Vagina (tissue), 2 donors: ENCODE results near the gene MICAL2. TPM values are rescaled to one million over a fixed set of nuclear protein-coding genes. Genes with fewer than 3 reads are reported as not detected.

ENCODE experiments used
- DNase-seq, 2 donors: peaks; one replicate each; pipeline ENCODE4 v3.0.0-alpha.2; 2017; ENCODE audit errors: extremely low spot score in 2 of 2
- H3K27ac ChIP-seq: fragments of 200-600 bp; sonication (generic); one replicate; pipeline ENCODE4 v1.5.1; 2019
- H3K27me3 ChIP-seq: fragments of 200-600 bp; sonication (generic); one replicate; pipeline ENCODE4 v1.5.1; 2019
- H3K36me3 ChIP-seq, 2 donors: fragments of 200-600 bp; sonication (generic); one replicate each; pipeline ENCODE4 v1.5.1; 2017 to 2019
- H3K4me1 ChIP-seq: fragments of 200-600 bp; sonication (generic); one replicate; pipeline ENCODE4 v1.5.1; 2019
- H3K4me3 ChIP-seq, 2 donors: fragments of 200-600 bp; sonication (generic); 1 replicate in 1 of 2; 2 replicates in 1 of 2; pipeline ENCODE4 v1.5.1; 2016 to 2019
- H3K9me3 ChIP-seq: fragments of 200-600 bp; sonication (generic); one replicate; pipeline ENCODE4 v1.5.1; 2019
- POLR2A ChIP-seq, 2 donors: fragments of 450-650 bp; IDR thresholded peaks; one replicate each; pipeline ENCODE4 v1.6.1; 2017; ENCODE audit warnings: antibody characterized with exemption in 2 of 2, mild to moderate bottlenecking in 2 of 2, moderate library complexity in 2 of 2
- POLR2AphosphoS5 ChIP-seq, 2 donors: sonication (generic); formaldehyde crosslinking; IDR thresholded peaks; one replicate each; pipeline ENCODE4 v1.9.0; 2017; ENCODE audit warnings: antibody characterized with exemption in 2 of 2, mild to moderate bottlenecking in 2 of 2, low read depth in 1 of 2; ENCODE audit not compliant: insufficient read depth in 1 of 2
- intact Hi-C: fragments of 100-400 bp; cut with DNase I; formaldehyde crosslinking; loops from one replicate; pipeline ENCODE4 v1.15.1; 2023
- total RNA-seq: library from RNA; depleted of rRNA; stranded (reverse); fragments of >200 nt; gene quantifications from one replicate; pipeline ENCODE4 v1.2.3, GENCODE V29; 2016
- TF ChIP-seq, protein P1 (sequence below), 3 experiments: fragments of 450-650 bp in 2 of 3; fragments of 200-600 bp in 1 of 3; sonication (generic) in 1 of 3; IDR thresholded peaks; one replicate each; pipeline ENCODE4 v1.5.1; 2017 to 2019; ENCODE audit warnings: antibody characterized with exemption in 3 of 3, mild to moderate bottlenecking in 2 of 3, moderate library complexity in 2 of 3

The MICAL2 gene
- total RNA-seq, 1 donor from 2014 or later: 41.7 TPM

DNA sequence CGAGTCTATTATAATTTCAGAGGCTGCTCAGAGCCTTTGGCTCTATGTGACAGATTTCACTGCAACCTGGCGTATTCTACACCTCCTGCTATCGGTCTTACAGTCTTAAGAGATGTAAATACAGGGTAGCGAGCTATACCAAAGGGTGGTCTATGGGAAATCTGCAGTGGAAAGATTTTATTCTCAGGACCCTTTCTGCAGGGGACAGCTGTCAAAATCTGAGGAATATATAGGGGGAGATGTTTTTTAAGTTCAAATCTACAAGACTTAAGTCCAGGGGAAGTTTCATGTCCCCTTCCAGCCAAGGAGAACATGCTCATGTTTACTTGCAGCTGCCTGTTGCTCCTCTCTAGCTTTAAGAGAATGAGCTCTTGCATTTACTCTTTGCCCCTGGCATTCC, 62.7 kb downstream of the MICAL2 start:
- Histone ChIP-seq H3K4me3 (no peak overlapping the region), H3K27me3 (no peaks in the 10 kb centered on the region), H3K27ac (no peak overlapping the region), H3K36me3 (no peaks in the 10 kb centered on the region), H3K4me1 (peaks cover 18% of the 10 kb centered on the region), H3K9me3 (no peaks in the 10 kb centered on the region)
- TF ChIP-seq POLR2AphosphoS5 (IDR thresholded peaks at IDR 0.05; ENCODE audit: insufficient read depth in 1 of 2, low read depth in 1 of 2): no peak
- TF ChIP-seq, protein P1, sequence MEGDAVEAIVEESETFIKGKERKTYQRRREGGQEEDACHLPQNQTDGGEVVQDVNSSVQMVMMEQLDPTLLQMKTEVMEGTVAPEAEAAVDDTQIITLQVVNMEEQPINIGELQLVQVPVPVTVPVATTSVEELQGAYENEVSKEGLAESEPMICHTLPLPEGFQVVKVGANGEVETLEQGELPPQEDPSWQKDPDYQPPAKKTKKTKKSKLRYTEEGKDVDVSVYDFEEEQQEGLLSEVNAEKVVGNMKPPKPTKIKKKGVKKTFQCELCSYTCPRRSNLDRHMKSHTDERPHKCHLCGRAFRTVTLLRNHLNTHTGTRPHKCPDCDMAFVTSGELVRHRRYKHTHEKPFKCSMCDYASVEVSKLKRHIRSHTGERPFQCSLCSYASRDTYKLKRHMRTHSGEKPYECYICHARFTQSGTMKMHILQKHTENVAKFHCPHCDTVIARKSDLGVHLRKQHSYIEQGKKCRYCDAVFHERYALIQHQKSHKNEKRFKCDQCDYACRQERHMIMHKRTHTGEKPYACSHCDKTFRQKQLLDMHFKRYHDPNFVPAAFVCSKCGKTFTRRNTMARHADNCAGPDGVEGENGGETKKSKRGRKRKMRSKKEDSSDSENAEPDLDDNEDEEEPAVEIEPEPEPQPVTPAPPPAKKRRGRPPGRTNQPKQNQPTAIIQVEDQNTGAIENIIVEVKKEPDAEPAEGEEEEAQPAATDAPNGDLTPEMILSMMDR (IDR thresholded peaks at IDR 0.05): no peak
- intact Hi-C loops: no loop called here
- DNase-seq: no peak

DNA sequence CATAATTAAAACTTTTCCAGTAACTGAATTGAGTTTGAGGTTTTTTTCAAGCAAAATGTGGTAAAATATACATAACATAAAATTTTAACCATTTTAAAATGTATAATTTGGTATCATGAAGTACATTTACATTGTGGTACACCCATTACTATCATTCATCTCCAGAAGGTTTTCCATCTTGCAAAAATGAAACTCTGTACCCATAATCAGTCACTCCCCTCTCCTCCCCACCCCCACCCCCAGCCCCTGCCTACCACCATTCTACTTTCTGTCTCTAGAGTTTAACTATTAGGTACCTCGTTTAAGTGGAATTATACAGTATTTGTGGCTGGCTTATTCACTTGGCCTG, 63.7 kb downstream of the MICAL2 start:
- H3K27ac ChIP-seq: no peak overlapping the region

DNA sequence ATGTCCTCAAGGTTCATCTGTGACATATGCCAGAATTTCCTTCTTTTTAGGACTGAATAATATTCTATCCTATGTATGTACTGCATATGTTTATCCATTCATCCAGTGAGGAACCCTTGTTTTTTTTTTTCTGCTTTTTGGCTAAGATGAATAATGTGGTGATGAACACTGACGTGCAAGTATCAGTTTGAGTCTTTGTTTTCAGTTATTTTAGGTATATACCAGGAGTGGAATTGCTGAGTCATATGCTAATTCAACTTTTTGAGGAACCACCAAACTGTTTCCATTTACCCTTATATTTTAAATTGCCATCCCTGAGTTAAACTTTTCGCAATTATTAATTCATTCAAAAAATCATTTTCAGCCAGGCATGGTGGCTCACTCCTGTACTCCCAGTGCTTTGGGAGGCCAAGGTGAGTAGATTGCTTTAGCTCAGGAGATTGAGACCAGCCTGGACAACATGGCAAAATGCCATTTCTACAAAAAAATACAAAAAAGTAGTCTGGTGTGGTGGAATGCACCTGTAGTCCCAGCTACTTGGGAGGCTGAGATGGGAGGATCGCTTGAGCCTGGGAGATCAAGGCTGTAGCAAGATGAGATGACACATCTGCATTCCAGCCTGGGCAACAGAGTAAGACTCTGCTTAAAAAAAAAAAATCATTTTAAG, 64.2 kb downstream of the MICAL2 start:
- TF ChIP-seq POLR2A (IDR thresholded peaks at IDR 0.05) (no peak), POLR2AphosphoS5 (IDR thresholded peaks at IDR 0.05; ENCODE audit: insufficient read depth in 1 of 2, low read depth in 1 of 2) (no peak)
- Histone ChIP-seq H3K27ac (no peak overlapping the region), H3K36me3 (no peaks in the 10 kb centered on the region), H3K4me3 (no peak overlapping the region), H3K27me3 (no peaks in the 10 kb centered on the region), H3K9me3 (no peaks in the 10 kb centered on the region), H3K4me1 (peaks cover 18% of the 10 kb centered on the region)
- intact Hi-C loops: no loop called here
- no peak for DNase-seq

More for the DNA sequence above, 63.7 kb downstream of the MICAL2 start:
- no peaks in the 10 kb centered on the region for H3K9me3 ChIP-seq
- TF ChIP-seq, protein P1 (IDR thresholded peaks at IDR 0.05): no peak
- TF ChIP-seq POLR2AphosphoS5 (IDR thresholded peaks at IDR 0.05; ENCODE audit: insufficient read depth in 1 of 2, low read depth in 1 of 2) (no peak), POLR2A (IDR thresholded peaks at IDR 0.05) (no peak)
- no peaks in the 10 kb centered on the region for H3K36me3 ChIP-seq
- H3K4me1 ChIP-seq: peaks cover 18% of the 10 kb centered on the region
- intact Hi-C loops: no loop called here
- no peak overlapping the region for H3K4me3 ChIP-seq
- DNase-seq: no peak
- H3K27me3 ChIP-seq: no peaks in the 10 kb centered on the region

DNA sequence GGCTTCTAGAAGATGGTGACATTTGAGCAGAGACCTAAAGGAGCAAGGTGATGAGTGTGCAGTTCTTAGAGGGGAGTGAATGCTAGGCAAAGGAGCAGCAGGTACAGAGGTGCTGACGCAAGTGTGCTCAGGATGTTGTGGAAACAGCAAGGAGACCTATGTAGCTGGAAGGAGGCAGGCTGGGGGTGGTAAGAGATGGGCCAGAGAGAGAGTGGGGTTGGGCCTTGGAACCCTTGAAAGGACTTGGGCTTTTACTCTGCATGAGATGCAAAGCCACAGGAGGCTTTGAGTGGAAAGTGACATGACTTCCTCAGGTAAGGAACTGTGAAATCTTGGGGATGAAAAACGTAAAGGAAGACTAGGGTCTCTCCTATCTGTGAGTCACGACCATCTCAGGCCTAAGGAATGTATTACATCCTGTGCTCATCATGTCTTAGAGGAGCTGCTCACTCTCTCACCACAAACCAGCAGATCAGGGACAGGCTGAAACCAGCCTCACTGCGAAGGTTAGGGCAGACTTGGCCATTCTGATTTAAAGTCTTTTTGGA, 65.4 kb downstream of the MICAL2 start:
- no peak for DNase-seq
- Histone ChIP-seq H3K4me3 (no peak overlapping the region), H3K36me3 (no peaks in the 10 kb centered on the region), H3K9me3 (no peaks in the 10 kb centered on the region), H3K4me1 (peaks cover 8% of the 10 kb centered on the region), H3K27ac (no peak overlapping the region), H3K27me3 (no peaks in the 10 kb centered on the region)
- TF ChIP-seq POLR2AphosphoS5 (IDR thresholded peaks at IDR 0.05; ENCODE audit: insufficient read depth in 1 of 2, low read depth in 1 of 2) (no peak), POLR2A (IDR thresholded peaks at IDR 0.05) (no peak)
- TF ChIP-seq, protein P1 (IDR thresholded peaks at IDR 0.05): no peak
- intact Hi-C loops: no loop called here

DNA sequence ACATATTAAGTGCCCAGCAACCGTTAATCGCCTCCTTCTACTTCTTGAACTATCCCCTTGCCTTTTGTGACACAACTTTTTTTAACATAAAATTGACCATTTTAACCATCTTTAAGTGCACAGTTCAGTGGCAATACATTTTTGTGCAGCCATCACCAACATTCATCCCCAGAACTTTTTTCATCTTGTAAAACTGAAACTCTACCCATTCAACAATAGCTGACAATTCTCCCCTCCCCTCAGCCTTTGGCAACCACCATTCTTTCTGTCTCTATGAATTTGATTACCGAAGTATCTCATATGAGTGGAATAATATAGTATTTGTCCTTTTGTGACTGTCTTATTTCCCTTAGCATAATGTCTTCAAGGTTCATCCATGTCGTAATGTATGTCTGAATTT, 66.0 kb downstream of the MICAL2 start:
- H3K27ac ChIP-seq: no peak overlapping the region
- H3K4me1 ChIP-seq: peaks cover 1% of the 10 kb centered on the region

More for the DNA sequence above, 66.0 kb downstream of the MICAL2 start:
- Histone ChIP-seq H3K9me3 (no peaks in the 10 kb centered on the region), H3K36me3 (no peaks in the 10 kb centered on the region), H3K27me3 (no peaks in the 10 kb centered on the region), H3K4me3 (no peak overlapping the region)
- intact Hi-C loops: no loop called here
- no peak for DNase-seq
- TF ChIP-seq POLR2AphosphoS5 (IDR thresholded peaks at IDR 0.05; ENCODE audit: insufficient read depth in 1 of 2, low read depth in 1 of 2): no peak
- TF ChIP-seq POLR2A (IDR thresholded peaks at IDR 0.05): no peak
- TF ChIP-seq, protein P1 (IDR thresholded peaks at IDR 0.05): no peak
